GM18508 (cell line): ENCODE measurements around the gene SNCB.

ENCODE experiments used
- ATAC-seq: cut with Tn5 transposase; IDR thresholded peaks from one replicate; pipeline ENCODE4 v1.9.1; 2021; ENCODE audit warnings: moderate number of reproducible peaks; ENCODE audit not compliant: insufficient read depth, unreplicated experiment

The SNCB gene

GRCh38 chr5:176646049-176646706, 15.8 kb upstream of the SNCB start:
- ATAC-seq = no peak

- ATAC-seq = no peak
These were observed 14.7 kb upstream of the SNCB start for GRCh38 chr5:176644878-176645670.

- ATAC-seq = no peak
These were observed 14.0 kb upstream of the SNCB start for GRCh38 chr5:176644294-176644693.

- ATAC-seq = no peak
These were observed 13.3 kb upstream of the SNCB start for GRCh38 chr5:176643491-176644219.

GRCh38 chr5:176642675-176643490, 12.5 kb upstream of the SNCB start:
- ATAC-seq = no peak

GRCh38 chr5:176640616-176641015, 10.3 kb upstream of the SNCB start:
- no peak for ATAC-seq

- no peak for ATAC-seq
These were observed 9.6 kb upstream of the SNCB start for GRCh38 chr5:176639981-176640380.

GRCh38 chr5:176639208-176639607, 8.9 kb upstream of the SNCB start:
- no peak for ATAC-seq

GRCh38 chr5:176638437-176638836, 8.1 kb upstream of the SNCB start:
- ATAC-seq = no peak

GRCh38 chr5:176637556-176637955, 7.2 kb upstream of the SNCB start:
- ATAC-seq = no peak

- ATAC-seq = no peak
These were observed 6.1 kb upstream of the SNCB start for GRCh38 chr5:176636426-176636825.

GRCh38 chr5:176633598-176633997, 3.3 kb upstream of the SNCB start:
- ATAC-seq = no peak

GRCh38 chr5:176632745-176633144, 2.4 kb upstream of the SNCB start:
- ATAC-seq = no peak

- no peak for ATAC-seq
These were observed 1.3 kb upstream of the SNCB start for GRCh38 chr5:176631383-176632200.

- no peak for ATAC-seq
These were observed 418 bp upstream of the SNCB start for GRCh38 chr5:176630681-176631222.

- ATAC-seq = no peak
These were observed 949 bp downstream of the SNCB start for GRCh38 chr5:176629317-176629852.

GRCh38 chr5:176628406-176629228, 1.7 kb downstream of the SNCB start:
- no peak for ATAC-seq

- ATAC-seq = no peak
These were observed 2.8 kb downstream of the SNCB start for GRCh38 chr5:176627582-176627981.
